ENCODE results near the gene PTPN3. TPM values are rescaled to one million over a fixed set of nuclear protein-coding genes. Genes with fewer than 3 reads are reported as not detected.

PTPN3 gene
- total and polyA plus RNA-seq, 12 donors = 3.1 to 70.7 (median 49.6) TPM

GRCh38 chr9:109522106-109522505 lies 24.0 kb upstream of the PTPN3 start:
- 84 to 87% methylated on average over 6 of the region's 6 CpGs for WGBS, 2 donors
- Histone ChIP-seq H3K9me3 (no peaks in the 10 kb centered on the region), H3K27me3 (peaks cover 0 to 5% (median 0%) of the 10 kb centered on the region in 7 donors), H3K27ac (no peak overlapping the region), H3K4me1 (no peaks in the 10 kb centered on the region), H3K4me3 (no peak overlapping the region), H3K36me3 (no peaks in the 10 kb centered on the region)
- DNase-seq (no peak), ATAC-seq (no peak)
- TF ChIP-seq CTCF (IDR thresholded peaks at IDR 0.05) = no peak
- intact Hi-C loops (cut with DNase I) = loop anchor here in 3 of 10 donors (5.0 to 10.0 kb wide), 3 partner anchors 77 to 280 kb away; no protein-coding TSS in a partner anchor

- intact Hi-C loops (cut with DNase I) = loop anchor here in 4 of 10 donors (1.0 to 10.0 kb wide), 5 partner anchors 76 to 278 kb away; no protein-coding TSS in a partner anchor
- H3K9me3 ChIP-seq = no peaks in the 10 kb centered on the region
- 16% methylated on average over 11 of the region's 11 CpGs for WGBS, 2 donors
Observed at GRCh38 chr9:109520475-109521132, 22.5 kb upstream of the PTPN3 start.

DNA sequence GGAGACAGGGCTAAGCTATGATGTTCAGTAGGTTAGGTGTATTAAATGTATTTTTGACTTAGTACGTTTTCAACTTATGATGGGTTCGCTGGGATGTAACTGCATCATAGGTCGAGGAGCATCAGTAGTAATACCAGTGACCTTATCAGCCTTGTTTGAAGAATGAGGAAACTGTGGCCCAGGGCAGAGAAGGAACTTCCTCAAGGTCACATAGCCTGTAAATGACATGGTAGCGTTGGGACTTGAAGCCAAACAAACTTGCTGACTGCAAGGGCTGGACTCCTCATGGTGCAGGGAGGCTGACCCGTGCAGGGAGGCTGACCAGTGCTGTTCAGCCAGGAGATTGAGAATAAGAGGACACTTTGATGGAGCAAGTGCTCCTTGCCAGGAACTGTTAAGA lies 21.3 kb upstream of the PTPN3 start:
- TF ChIP-seq CTCF (IDR thresholded peaks at IDR 0.05) = no peak
- Histone ChIP-seq H3K9me3 (no peaks in the 10 kb centered on the region), H3K36me3 (no peaks in the 10 kb centered on the region), H3K4me1 (no peaks in the 10 kb centered on the region), H3K27ac (no peak overlapping the region), H3K27me3 (no peaks in the 10 kb centered on the region), H3K4me3 (no peak overlapping the region)
- intact Hi-C loops (cut with DNase I) = loop anchor here in 5 of 10 donors (2.0 to 10.0 kb wide), 5 partner anchors 47 to 277 kb away; no protein-coding TSS in a partner anchor
- DNase-seq (no peak), ATAC-seq (no peak)
- WGBS, 2 donors = 72% methylated on average over 5 of the region's 5 CpGs

More at GRCh38 chr9:109520475-109521132, 22.5 kb upstream of the PTPN3 start:
- H3K27me3 ChIP-seq = peaks cover 0 to 5% (median 0%) of the 10 kb centered on the region in 7 donors
- DNase-seq (peak in 1 of 2 donors; percentile 65), ATAC-seq (peak; percentile 73 to 93 (median 86))
- H3K27ac ChIP-seq = no peak overlapping the region
- no peak overlapping the region for H3K4me3 ChIP-seq
- no peaks in the 10 kb centered on the region for H3K36me3 ChIP-seq
- TF ChIP-seq CTCF (IDR thresholded peaks at IDR 0.05) = peak; percentile 73 to 91 (median 83)
- no peaks in the 10 kb centered on the region for H3K4me1 ChIP-seq

GRCh38 chr9:109518621-109519335 lies 20.7 kb upstream of the PTPN3 start:
- intact Hi-C loops (cut with DNase I) = loop anchor here in 5 of 10 donors (2.0 to 10.0 kb wide), 5 partner anchors 46 to 276 kb away; no protein-coding TSS in a partner anchor

More at GRCh38 chr9:109518621-109519335, 20.7 kb upstream of the PTPN3 start:
- H3K36me3 ChIP-seq = no peaks in the 10 kb centered on the region
- H3K4me1 ChIP-seq = no peaks in the 10 kb centered on the region
- H3K27ac ChIP-seq = no peak overlapping the region
- no peak for ATAC-seq
- 87 to 90% methylated on average over 4 of the region's 4 CpGs for WGBS, 2 donors
- no peak for DNase-seq
- H3K4me3 ChIP-seq = no peak overlapping the region
- H3K9me3 ChIP-seq = no peaks in the 10 kb centered on the region
- no peaks in the 10 kb centered on the region for H3K27me3 ChIP-seq
- TF ChIP-seq CTCF (IDR thresholded peaks at IDR 0.05) = no peak

Data from heart right ventricle (tissue), 16 donors.